Endothelial cell of umbilical vein (primary cell): Measurements from ENCODE around the gene NRP2.
A peak's percentile ranks its signal among the peaks of the same experiment; 100 is the strongest.

Experiments used
- CTCF ChIP-seq, 2 donors: IDR thresholded peaks; 1 replicate in 1 of 2; 2 replicates in 1 of 2; pipeline ENCODE4 v1.5.1; 2011; ENCODE audit warnings: low read length in 2 of 2, mild to moderate bottlenecking in 2 of 2, moderate library complexity in 2 of 2, control low read depth in 1 of 2, inconsistent platforms in 1 of 2, low read depth in 1 of 2; ENCODE audit not compliant: insufficient read depth in 1 of 2; ENCODE audit errors: extremely low read depth in 1 of 2
- EZH2 ChIP-seq: IDR thresholded peaks from 2 replicates; pipeline ENCODE4 v1.6.1; 2012; ENCODE audit warnings: borderline replicate concordance, low read depth, mild to moderate bottlenecking, moderate library complexity, low read length, inconsistent platforms; ENCODE audit not compliant: severe bottlenecking
- FOS ChIP-seq: IDR thresholded peaks from 2 replicates; pipeline ENCODE4 v1.6.1; 2011; ENCODE audit warnings: mild to moderate bottlenecking, low read length, moderate library complexity, borderline replicate concordance; ENCODE audit not compliant: insufficient read depth
- GATA2 ChIP-seq: IDR thresholded peaks from 2 replicates; pipeline ENCODE4 v1.7.0; 2011; ENCODE audit warnings: low read depth, mild to moderate bottlenecking, moderate library complexity, mixed read lengths, low read length; ENCODE audit not compliant: insufficient read length, insufficient read depth
- JUN ChIP-seq: IDR thresholded peaks from 2 replicates; pipeline ENCODE4 v1.6.1; 2011; ENCODE audit warnings: borderline replicate concordance, low read depth; ENCODE audit not compliant: insufficient read length, insufficient read depth
- MAX ChIP-seq: IDR thresholded peaks from 2 replicates; pipeline ENCODE4 v1.6.1; 2011; ENCODE audit not compliant: insufficient read depth, insufficient read length
- MYC ChIP-seq: IDR thresholded peaks from one replicate; pipeline ENCODE4 v1.6.1; 2011; ENCODE audit warnings: mild to moderate bottlenecking, low read depth, low read length
- POLR2A ChIP-seq: IDR thresholded peaks from 2 replicates; pipeline ENCODE4 v1.6.1; 2012; ENCODE audit warnings: low read depth, mild to moderate bottlenecking, control low read depth, low read length
- POLR2AphosphoS5 ChIP-seq: IDR thresholded peaks from 2 replicates; pipeline ENCODE4 v1.6.1; 2012; ENCODE audit warnings: low read depth, mild to moderate bottlenecking, control low read depth, low read length, moderate library complexity; ENCODE audit not compliant: insufficient read depth

GRCh38 chr2:205721057-205721449 is 38.8 kb downstream of the NRP2 start:
- peak; percentile 25 to 47 for TF ChIP-seq CTCF (IDR thresholded peaks at IDR 0.05; ENCODE audit: extremely low read depth in 1 of 2, insufficient read depth in 1 of 2, low read depth in 1 of 2, low read length in 2 of 2)
- TF ChIP-seq EZH2: no peak
- no peak for TF ChIP-seq POLR2A
- no peak for TF ChIP-seq POLR2AphosphoS5
- TF ChIP-seq JUN: no peak
- TF ChIP-seq GATA2: no peak
- no peak for TF ChIP-seq MAX
- no peak for TF ChIP-seq FOS
- no peak for TF ChIP-seq MYC
